Endothelial cell of umbilical vein (primary cell): Measurements from ENCODE around the gene MAMDC2. TPM values are rescaled to one million over a fixed set of nuclear protein-coding genes. Genes with fewer than 3 reads are reported as not detected.

ENCODE experiments used
- BruUV-seq: library from RNA; stranded (reverse); fragments of 400-500 nt; replicated peaks from 2 replicates; lab custom pipeline; 2021; lab: Mats Ljungman, UMichigan
- CTCF ChIA-PET: fragments of 300-600, 350-600 bp; sonication (Branson Sonifier 250); formaldehyde crosslinking; loops from one replicate; lab custom pipeline; 2021; ENCODE audit warnings: antibody characterized with exemption, inconsistent platforms; lab: Charles Lee
- POLR2A ChIA-PET: fragments of 300-600, 350-600 bp; sonication (Branson Sonifier 250); formaldehyde crosslinking; loops from one replicate; lab custom pipeline; 2021; ENCODE audit warnings: antibody characterized with exemption, inconsistent platforms; lab: Charles Lee
- DNase-seq: peaks from one replicate; pipeline ENCODE4 v3.0.0-alpha.2; 2011; ENCODE audit warnings: low read depth, low spot score
- FAIRE-seq: peaks from 2 replicates; lab custom pipeline; 2011; peaks lifted over from hg19 to GRCh38; lab: Jason Lieb, UNC
- H2AFZ ChIP-seq: 2 replicates; pipeline ENCODE4 v1.6.0; 2012; ENCODE audit warnings: low read depth, low read length, control low read depth, inconsistent platforms
- H3K27ac ChIP-seq: 2 replicates; pipeline ENCODE4 v1.5.1; 2011; ENCODE audit warnings: low read depth, mild to moderate bottlenecking, control low read depth, low read length, moderate library complexity; ENCODE audit not compliant: insufficient read depth
- H3K27me3 ChIP-seq, 2 experiments: 2 replicates each; pipeline versions ENCODE4 v1.6.0 to v1.6.1; 2011; ENCODE audit warnings: low read length in 2 of 2, mixed read lengths in 1 of 2; ENCODE audit not compliant: control insufficient read depth in 2 of 2, insufficient read depth in 2 of 2
- H3K36me3 ChIP-seq, 2 experiments: 2 replicates in 1 of 2; 3 replicates in 1 of 2; pipeline ENCODE4 v1.5.1; 2011; ENCODE audit warnings: low read length in 2 of 2, mild to moderate bottlenecking in 1 of 2, moderate library complexity in 1 of 2; ENCODE audit not compliant: control insufficient read depth in 2 of 2, insufficient read depth in 2 of 2; ENCODE audit errors: extremely low read depth in 1 of 2
- H3K4me1 ChIP-seq: 3 replicates; pipeline ENCODE4 v1.5.1; 2011; ENCODE audit warnings: mild to moderate bottlenecking, low read length; ENCODE audit not compliant: control insufficient read depth, insufficient read depth; ENCODE audit errors: extremely low read depth
- H3K4me2 ChIP-seq: 2 replicates; pipeline ENCODE4 v1.6.1; 2011; ENCODE audit warnings: low read length, control low read depth, mixed read lengths; ENCODE audit not compliant: insufficient read depth
- H3K4me3 ChIP-seq, 3 experiments: fragments of 200-600 bp in 1 of 3; sonication (generic), shearing (Covaris generic) in 1 of 3; replicated peaks in 1 of 3; 2 replicates each; pipeline ENCODE4 v1.5.1; 2011 to 2016; ENCODE audit warnings: control low read depth in 3 of 3, low read length in 3 of 3, mild to moderate bottlenecking in 2 of 3, inconsistent platforms in 1 of 3, low read depth in 1 of 3, moderate library complexity in 1 of 3; ENCODE audit not compliant: insufficient read depth in 1 of 3
- H3K79me2 ChIP-seq: 2 replicates; pipeline ENCODE4 v1.6.0; 2012; ENCODE audit warnings: low read length, inconsistent platforms; ENCODE audit not compliant: control insufficient read depth, insufficient read depth
- H3K9ac ChIP-seq: replicated peaks from 2 replicates; pipeline ENCODE3; 2011; ENCODE audit warnings: low read length, control low read depth; ENCODE audit not compliant: insufficient read depth; ENCODE audit errors: extremely low read depth
- H3K9me1 ChIP-seq: replicated peaks from 3 replicates; pipeline ENCODE4 v1.6.0; 2011; ENCODE audit warnings: mild to moderate bottlenecking, low read length; ENCODE audit not compliant: control insufficient read depth, insufficient read depth; ENCODE audit errors: extremely low read depth
- H3K9me3 ChIP-seq: replicated peaks from 2 replicates; pipeline ENCODE4 v1.5.1; 2012; ENCODE audit warnings: low read length, inconsistent platforms; ENCODE audit not compliant: control insufficient read depth, insufficient read depth
- H4K20me1 ChIP-seq: replicated peaks from 2 replicates; pipeline ENCODE3; 2011; ENCODE audit warnings: mild to moderate bottlenecking, low read length; ENCODE audit not compliant: control insufficient read depth, insufficient read depth; ENCODE audit errors: extremely low read depth
- FOS ChIP-seq: IDR thresholded peaks from 2 replicates; pipeline ENCODE4 v1.6.1; 2011; ENCODE audit warnings: mild to moderate bottlenecking, low read length, moderate library complexity, borderline replicate concordance; ENCODE audit not compliant: insufficient read depth
- GATA2 ChIP-seq: IDR thresholded peaks from 2 replicates; pipeline ENCODE4 v1.7.0; 2011; ENCODE audit warnings: low read depth, mild to moderate bottlenecking, moderate library complexity, mixed read lengths, low read length; ENCODE audit not compliant: insufficient read length, insufficient read depth
- JUN ChIP-seq: IDR thresholded peaks from 2 replicates; pipeline ENCODE4 v1.6.1; 2011; ENCODE audit warnings: borderline replicate concordance, low read depth; ENCODE audit not compliant: insufficient read length, insufficient read depth
- MAX ChIP-seq: IDR thresholded peaks from 2 replicates; pipeline ENCODE4 v1.6.1; 2011; ENCODE audit not compliant: insufficient read depth, insufficient read length
- MYC ChIP-seq: IDR thresholded peaks from one replicate; pipeline ENCODE4 v1.6.1; 2011; ENCODE audit warnings: mild to moderate bottlenecking, low read depth, low read length
- POLR2A ChIP-seq: IDR thresholded peaks from 2 replicates; pipeline ENCODE4 v1.6.1; 2012; ENCODE audit warnings: low read depth, mild to moderate bottlenecking, control low read depth, low read length
- POLR2AphosphoS5 ChIP-seq: IDR thresholded peaks from 2 replicates; pipeline ENCODE4 v1.6.1; 2012; ENCODE audit warnings: low read depth, mild to moderate bottlenecking, control low read depth, low read length, moderate library complexity; ENCODE audit not compliant: insufficient read depth
- dilution Hi-C: fragments of 300-500 bp; cut with MboI; formaldehyde crosslinking; loops from one replicate; pipeline ENCODE4 v1.15.0; 2019; ENCODE audit warnings: low sequenced_read_pairs; ENCODE audit not compliant: extremely low pct_ligation_motif_present
- intact Hi-C: fragments of 100-400 bp; cut with micrococcal nuclease; formaldehyde crosslinking; loops from one replicate; pipeline ENCODE4 v1.10.0; 2022
- polyA plus RNA-seq, 4 experiments: library from polyadenylated mRNA; depleted of rRNA in 3 of 4; stranded (reverse) in 3 of 4; unstranded in 1 of 4; fragments of >200 nt; gene quantifications; 2 replicates each; pipeline versions ENCODE4 v1.2.1 to v1.2.3, GENCODE V29; 2011 to 2012; ENCODE audit warnings: missing spikeins in 1 of 4
- total RNA-seq: library from RNA; stranded (reverse); gene quantifications from 2 replicates; pipeline ENCODE4 v1.2.3, GENCODE V29; 2021

The MAMDC2 gene
- total and polyA plus RNA-seq, 2 donors (not counting 3 experiments of a cell fraction or from before 2014, with no cell fraction given): 0.60 to 1.1 TPM

- POLR2A ChIA-PET: no interaction called here
- dilution Hi-C loops (no loop called here), intact Hi-C loops (loop anchor here (1.0 to 2.0 kb wide), 5 partner anchors 14 to 584 kb away; no protein-coding TSS in a partner anchor)
- peak within 1 kb of the TSS; percentile 74 to 95 (median 87) for H3K4me3 ChIP-seq
- H3K27ac ChIP-seq: peak within 1 kb of the TSS; percentile 93
- H3K9me3 ChIP-seq: no peaks in the 10 kb centered on the region
- DNase-seq: peak; percentile 95
- TF ChIP-seq POLR2A: peak; percentile 95
- TF ChIP-seq POLR2AphosphoS5: peak; percentile 96
- TF ChIP-seq FOS: no peak
- no peak for TF ChIP-seq JUN
- TF ChIP-seq MYC: no peak
- peak; percentile 6 for TF ChIP-seq MAX
- peak; percentile 14 for TF ChIP-seq GATA2
- H3K27me3 ChIP-seq: no peaks in the 10 kb centered on the region
- peaks cover 2 to 9% of the 10 kb centered on the region in 2 experiments for H3K36me3 ChIP-seq
- BruUV-seq: TSS peak; percentile 47
- H3K4me1 ChIP-seq: peaks cover 40% of the 10 kb centered on the region
- peak within 1 kb of the TSS; percentile 98 for H3K9ac ChIP-seq
- peak within 1 kb of the TSS; percentile 67 for H3K4me2 ChIP-seq
- peaks cover 48% of the 10 kb centered on the region for H3K79me2 ChIP-seq
- H3K9me1 ChIP-seq: no peaks in the 10 kb centered on the region
- FAIRE-seq: peak; percentile 78
- CTCF ChIA-PET: interaction anchor here (1.1 to 1.2 kb wide), 2 partner anchors 82 to 344 kb away, joined by 3 to 4 read pairs; no protein-coding TSS in a partner anchor
- H4K20me1 ChIP-seq: no peaks in the 10 kb centered on the region
- H2AFZ ChIP-seq: peak within 1 kb of the TSS; percentile 87
Measured at GRCh38 chr9:70258692-70259511, 215.3 kb downstream of the MAMDC2 start, which contains the start of gene SMC5. SMC5 (plus strand) TSS chr9:70258978; CDS start chr9:70259079, 101 bp downstream.
